Right cardiac atrium (tissue), 5 donors: Measurements from ENCODE around the gene COL6A3. TPM values are rescaled to one million over a fixed set of nuclear protein-coding genes. Genes with fewer than 3 reads are reported as not detected.
A peak's percentile ranks its signal among the peaks of the same experiment; 100 is the strongest.

ENCODE experiments used
- ATAC-seq, 2 donors: fragments of 200-7000 bp; cut with Tn5 transposase; one replicate each; pipeline versions ENCODE4 v1.8.0 to v1.9.1; 2020; ENCODE audit warnings: moderate library complexity in 2 of 2, mild to moderate bottlenecking in 1 of 2
- DNase-seq, 3 donors: peaks; one replicate each; pipeline ENCODE4 v3.0.0-alpha.2; 2020
- H3K27ac ChIP-seq: one replicate; pipeline ENCODE4 v1.5.1; 2013; ENCODE audit warnings: mild to moderate bottlenecking, low read length, control low read depth, moderate library complexity
- H3K27me3 ChIP-seq: one replicate; pipeline ENCODE4 v1.6.1; 2013; ENCODE audit not compliant: control insufficient read depth, insufficient read depth
- H3K4me1 ChIP-seq: one replicate; pipeline ENCODE4 v1.6.1; 2013; ENCODE audit warnings: low read length; ENCODE audit not compliant: control insufficient read depth, insufficient read depth
- H3K4me3 ChIP-seq: one replicate; pipeline ENCODE4 v1.5.1; 2013; ENCODE audit warnings: low read length, control low read depth
- H3K9me3 ChIP-seq: one replicate; pipeline ENCODE4 v1.6.1; 2013; ENCODE audit warnings: low read length; ENCODE audit not compliant: control insufficient read depth
- WGBS: extraction: QIAGEN DNeasy Blood & Tissue Kit; methylation state at CpG from one replicate; pipeline ENCODE4 v1.1.7; 2013; 5-methylcytosine and 5-hydroxymethylcytosine counted together
- intact Hi-C, 4 donors: fragments of 100-400 bp; cut with DNase I; formaldehyde crosslinking; loops; one replicate each; pipeline versions ENCODE4 v1.11.0 to v1.14.0; 2022 to 2023
- polyA plus RNA-seq: library from polyadenylated mRNA; stranded (reverse); fragments of 200-250 nt; gene quantifications from one replicate; pipeline ENCODE4 v1.2.3, GENCODE V29; 2013
- total RNA-seq, 4 donors: library from RNA; stranded (reverse); fragmentation: NEBNext Ultra II Directional; extraction: Animal tissue kit (Norgen Biotek cat#: 25700); gene quantifications; one replicate each; pipeline ENCODE4 v1.2.1, GENCODE V29; 2021
- donor health status: healthy with polysubstance abuse.
- donor health status: DM: no; HTN: yes; CAD: no.
- donor health status: DM: no; HTN: no; CAD: no.
- donor health status: DM: no; HTN: yes; CAD: no; lungs with severe emphysema.
- donor health status: DM: yes; HTN: yes; CAD: no.

Gene COL6A3
- total and polyA plus RNA-seq, 5 donors: 33.2 to 191 (median 113) TPM

- Histone ChIP-seq H3K27me3 (no peaks in the 10 kb centered on the region), H3K4me3 (no peak overlapping the region), H3K9me3 (no peaks in the 10 kb centered on the region), H3K27ac (peak overlapping the region; percentile 19), H3K4me1 (peaks cover 1% of the 10 kb centered on the region)
- peak; percentile 65 to 71 for ATAC-seq
- intact Hi-C loops: loop anchor here in 1 of 4 donors (10.0 kb wide), 1 partner anchor 163 kb away; no protein-coding TSS in a partner anchor
- 64% methylated on average over 14 of the region's 14 CpGs for WGBS
- DNase-seq: peak; percentile 56 to 83 (median 75)
Measured at GRCh38 chr2:237327175-237327950, 86.6 kb downstream of the COL6A3 start.

- DNase-seq: peak in 1 of 3 donors; percentile 65
- ATAC-seq: peak; percentile 64 to 69
- H3K4me3 ChIP-seq: no peak overlapping the region
- peak overlapping the region; percentile 19 for H3K27ac ChIP-seq
- intact Hi-C loops: loop anchor here in 1 of 4 donors (10.0 kb wide), 1 partner anchor 162 kb away; no protein-coding TSS in a partner anchor
- peaks cover 4% of the 10 kb centered on the region for H3K4me1 ChIP-seq
- no peaks in the 10 kb centered on the region for H3K27me3 ChIP-seq
- no peaks in the 10 kb centered on the region for H3K9me3 ChIP-seq
- 49% methylated on average over 12 of the region's 12 CpGs for WGBS
Measured at GRCh38 chr2:237326266-237327171, 87.4 kb downstream of the COL6A3 start.

- no peaks in the 10 kb centered on the region for H3K9me3 ChIP-seq
- peak overlapping the region; percentile 10 for H3K27ac ChIP-seq
- 46% methylated on average over 5 of the region's 5 CpGs for WGBS
- H3K27me3 ChIP-seq: no peaks in the 10 kb centered on the region
- intact Hi-C loops: loop anchor here in 1 of 4 donors (10.0 kb wide), 1 partner anchor 160 kb away; no protein-coding TSS in a partner anchor
- DNase-seq (peak in 1 of 3 donors; percentile 73), ATAC-seq (peak in 1 of 2 donors; percentile 10)
- no peak overlapping the region for H3K4me3 ChIP-seq
- H3K4me1 ChIP-seq: peaks cover 8% of the 10 kb centered on the region
Measured at GRCh38 chr2:237324837-237325236, 89.1 kb downstream of the COL6A3 start.

GRCh38 chr2:237324405-237324831 lies 89.5 kb downstream of the COL6A3 start:
- intact Hi-C loops: loop anchor here in 1 of 4 donors (10.0 kb wide), 1 partner anchor 160 kb away; no protein-coding TSS in a partner anchor
- H3K4me1 ChIP-seq: peaks cover 8% of the 10 kb centered on the region
- ATAC-seq: no peak

GRCh38 chr2:237323656-237324055 lies 90.3 kb downstream of the COL6A3 start:
- DNase-seq: no peak
- H3K27me3 ChIP-seq: no peaks in the 10 kb centered on the region
- peak overlapping the region; percentile 66 for H3K27ac ChIP-seq
- ATAC-seq: no peak
- intact Hi-C loops: loop anchor here in 1 of 4 donors (10.0 kb wide), 1 partner anchor 159 kb away; no protein-coding TSS in a partner anchor
- peaks cover 8% of the 10 kb centered on the region for H3K4me1 ChIP-seq
- no peak overlapping the region for H3K4me3 ChIP-seq
- H3K9me3 ChIP-seq: no peaks in the 10 kb centered on the region
- 70% methylated on average over 8 of the region's 8 CpGs for whole genome bisulfite sequencing

More at GRCh38 chr2:237324405-237324831, 89.5 kb downstream of the COL6A3 start:
- Histone ChIP-seq H3K9me3 (no peaks in the 10 kb centered on the region), H3K4me3 (no peak overlapping the region), H3K27me3 (no peaks in the 10 kb centered on the region), H3K27ac (peak overlapping the region; percentile 10)
- DNase-seq: no peak
- 64% methylated on average over 12 of the region's 12 CpGs for WGBS

GRCh38 chr2:237322564-237322963 lies 91.4 kb downstream of the COL6A3 start:
- no peak for DNase-seq
- Histone ChIP-seq H3K4me1 (peaks cover 8% of the 10 kb centered on the region), H3K4me3 (no peak overlapping the region), H3K27me3 (no peaks in the 10 kb centered on the region), H3K27ac (peak overlapping the region; percentile 57), H3K9me3 (no peaks in the 10 kb centered on the region)
- ATAC-seq: no peak
- intact Hi-C loops: loop anchor here in 1 of 4 donors (10.0 kb wide), 1 partner anchor 158 kb away; no protein-coding TSS in a partner anchor
- WGBS: 63% methylated on average over 4 of the region's 4 CpGs

- no peaks in the 10 kb centered on the region for H3K9me3 ChIP-seq
- 74% methylated on average over 7 of the region's 7 CpGs for WGBS
- intact Hi-C loops: loop anchor here in 1 of 4 donors (10.0 kb wide), 1 partner anchor 157 kb away; no protein-coding TSS in a partner anchor
- DNase-seq (no peak), ATAC-seq (peak; percentile 22 to 49)
- H3K4me3 ChIP-seq: no peak overlapping the region
- H3K27ac ChIP-seq: peak overlapping the region; percentile 57
- H3K4me1 ChIP-seq: peaks cover 10% of the 10 kb centered on the region
- H3K27me3 ChIP-seq: no peaks in the 10 kb centered on the region
Measured at GRCh38 chr2:237321746-237322145, 92.2 kb downstream of the COL6A3 start.

- H3K27me3 ChIP-seq: no peaks in the 10 kb centered on the region
- intact Hi-C loops: loop anchor here in 1 of 4 donors (10.0 kb wide), 1 partner anchor 156 kb away; no protein-coding TSS in a partner anchor
- DNase-seq (peak; percentile 86 to 95 (median 92)), ATAC-seq (peak; percentile 82 to 88)
- H3K4me1 ChIP-seq: peaks cover 10% of the 10 kb centered on the region
- H3K4me3 ChIP-seq: no peak overlapping the region
- peak overlapping the region; percentile 86 for H3K27ac ChIP-seq
- 54% methylated on average over 11 of the region's 11 CpGs for whole genome bisulfite sequencing
- no peaks in the 10 kb centered on the region for H3K9me3 ChIP-seq
Measured at GRCh38 chr2:237320801-237321560, 93.0 kb downstream of the COL6A3 start.

GRCh38 chr2:237319887-237320286 lies 94.1 kb downstream of the COL6A3 start:
- no peak for ATAC-seq

More at GRCh38 chr2:237319887-237320286, 94.1 kb downstream of the COL6A3 start:
- 79% methylated on average over 4 of the region's 4 CpGs for WGBS
- H3K27me3 ChIP-seq: no peaks in the 10 kb centered on the region
- no peaks in the 10 kb centered on the region for H3K9me3 ChIP-seq
- no peak overlapping the region for H3K4me3 ChIP-seq
- intact Hi-C loops: loop anchor here in 1 of 4 donors (10.0 kb wide), 1 partner anchor 155 kb away; no protein-coding TSS in a partner anchor
- no peak for DNase-seq
- H3K27ac ChIP-seq: no peak overlapping the region
- peaks cover 13% of the 10 kb centered on the region for H3K4me1 ChIP-seq
